Right hindlimb (tissue), 1 donor: Measurements from ENCODE around the gene TUBGCP2.
"Not testable (repeated sequence)": the region's sequence is repeated elsewhere in the genome, so short reads cannot be mapped to it uniquely, and the experiment has no call there.

Source experiments
- DNase-seq: peaks from one replicate; pipeline ENCODE4 v3.0.0-alpha.2; 2018

TUBGCP2 gene

GRCh38 chr10:133322064-133322709 lies 13.5 kb upstream of the TUBGCP2 start:
- DNase-seq = not testable (repeated sequence)

GRCh38 chr10:133320852-133321422 lies 12.3 kb upstream of the TUBGCP2 start:
- DNase-seq = peak; percentile 3

GRCh38 chr10:133318494-133319127 lies 9.9 kb upstream of the TUBGCP2 start:
- DNase-seq = peak; percentile 44

GRCh38 chr10:133316732-133317131 lies 8.1 kb upstream of the TUBGCP2 start:
- no peak for DNase-seq

GRCh38 chr10:133316266-133316665 lies 7.6 kb upstream of the TUBGCP2 start:
- DNase-seq = no peak

- no peak for DNase-seq
These were observed 7.2 kb upstream of the TUBGCP2 start for GRCh38 chr10:133315847-133316246.

- DNase-seq = no peak
These were observed 6.2 kb upstream of the TUBGCP2 start for GRCh38 chr10:133314911-133315310.

GRCh38 chr10:133313192-133313591 lies 4.5 kb upstream of the TUBGCP2 start:
- no peak for DNase-seq

GRCh38 chr10:133312769-133313145 lies 4.1 kb upstream of the TUBGCP2 start:
- no peak for DNase-seq

GRCh38 chr10:133312016-133312768 lies 3.5 kb upstream of the TUBGCP2 start:
- DNase-seq = no peak

- DNase-seq = no peak
These were observed 2.9 kb upstream of the TUBGCP2 start for GRCh38 chr10:133311570-133311969.

GRCh38 chr10:133310789-133311188 lies 2.1 kb upstream of the TUBGCP2 start:
- no peak for DNase-seq

- no peak for DNase-seq
These were observed 1.7 kb upstream of the TUBGCP2 start for GRCh38 chr10:133310399-133310755.

- DNase-seq = peak; percentile 45
These were observed 1.2 kb upstream of the TUBGCP2 start for GRCh38 chr10:133309720-133310398.

- peak; percentile 93 for DNase-seq
These were observed 538 bp upstream of the TUBGCP2 start for GRCh38 chr10:133309100-133309719.

- peak; percentile 68 for DNase-seq
These were observed 774 bp downstream of the TUBGCP2 start for GRCh38 chr10:133307776-133308420.

- no peak for DNase-seq
These were observed 1.7 kb downstream of the TUBGCP2 start for GRCh38 chr10:133306941-133307379.

- no peak for DNase-seq
These were observed 2.6 kb downstream of the TUBGCP2 start for GRCh38 chr10:133306097-133306476.

- no peak for DNase-seq
These were observed 5.5 kb downstream of the TUBGCP2 start for GRCh38 chr10:133303206-133303605.

- DNase-seq = no peak
These were observed 6.4 kb downstream of the TUBGCP2 start for GRCh38 chr10:133302230-133302629.

GRCh38 chr10:133299738-133300137 lies 8.9 kb downstream of the TUBGCP2 start:
- no peak for DNase-seq

GRCh38 chr10:133299224-133299623 lies 9.4 kb downstream of the TUBGCP2 start:
- no peak for DNase-seq
